ENCODE measurements around the gene USHBP1. TPM values are rescaled to one million over a fixed set of nuclear protein-coding genes. Genes with fewer than 3 reads are reported as not detected.

USHBP1 gene
- total RNA-seq, 1 experiment from 2014 or later: not detected

GRCh38 chr19:17237747-17238706 is 26.5 kb downstream of the USHBP1 start:
- intact Hi-C loops (cut with micrococcal nuclease; ENCODE audit: unreplicated experiment) (no loop called here), in situ Hi-C loops (cut with HindIII; ENCODE audit: low pct_unique_long_range_greater_than_20kb, low sequenced_read_pairs) (no loop called here)
- Histone ChIP-seq H3K36me3 (ENCODE audit: control insufficient read depth, insufficient read depth, low read length) (peaks cover 7% of the 10 kb centered on the region), H3K27me3 (ENCODE audit: control insufficient read depth, insufficient read depth, low read length) (no peaks in the 10 kb centered on the region), H3K4me1 (ENCODE audit: control insufficient read depth, insufficient read depth, low read length) (peaks cover 52% of the 10 kb centered on the region), H3K4me3 (ENCODE audit: low read depth in 2 of 2, low read length in 2 of 2) (no peak overlapping the region), H3K9me3 (ENCODE audit: control insufficient read depth, insufficient read depth, low read depth, low read length) (no peaks in the 10 kb centered on the region), H3K27ac (ENCODE audit: low read length) (peak overlapping the region; percentile 93)
- TSS peak; percentile 36 for BruUV-seq (replicated peaks)
- no peak for ATAC-seq
- POLR2A ChIA-PET: no interaction called here
- DNase-seq (ENCODE audit: low read depth, low spot score): no peak
- no peak for TF ChIP-seq CTCF (IDR thresholded peaks at IDR 0.05)
- TF ChIP-seq SIN3A (IDR thresholded peaks at IDR 0.05; ENCODE audit: borderline replicate concordance, insufficient read depth, low read depth, low read length): no peak
- no peak for TF ChIP-seq POLR2AphosphoS5 (IDR thresholded peaks at IDR 0.05; ENCODE audit: low read depth, low read length)
- TF ChIP-seq REST (IDR thresholded peaks at IDR 0.05; ENCODE audit: insufficient read depth in 1 of 2, low read depth in 2 of 2, low read length in 1 of 2): no peak
- TF ChIP-seq TCF7L2 (IDR thresholded peaks at IDR 0.05; ENCODE audit: low read depth, low read length): no peak
- CTCF ChIA-PET: interaction anchor here (0.5 kb wide), 1 partner anchor 41 kb away, joined by 3 read pairs; no protein-coding TSS in a partner anchor

- in situ Hi-C loops (cut with HindIII; ENCODE audit: low pct_unique_long_range_greater_than_20kb, low sequenced_read_pairs) (no loop called here), intact Hi-C loops (cut with micrococcal nuclease; ENCODE audit: unreplicated experiment) (no loop called here)
- no peak for DNase-seq (ENCODE audit: low read depth, low spot score)
- TF ChIP-seq TCF7L2 (IDR thresholded peaks at IDR 0.05; ENCODE audit: low read depth, low read length): peak; percentile 47; the same call in 1 of the 2 replicates
- no peak for TF ChIP-seq REST (IDR thresholded peaks at IDR 0.05; ENCODE audit: insufficient read depth in 1 of 2, low read depth in 2 of 2, low read length in 1 of 2)
- TF ChIP-seq CTCF (IDR thresholded peaks at IDR 0.05): no peak
- TF ChIP-seq POLR2AphosphoS5 (IDR thresholded peaks at IDR 0.05; ENCODE audit: low read depth, low read length): peak; percentile 13; the same call in 1 of the 2 replicates
- Histone ChIP-seq H3K4me1 (ENCODE audit: control insufficient read depth, insufficient read depth, low read length) (peaks cover 47% of the 10 kb centered on the region), H3K27ac (ENCODE audit: low read length) (peak overlapping the region; percentile 93), H3K9me3 (ENCODE audit: control insufficient read depth, insufficient read depth, low read depth, low read length) (no peaks in the 10 kb centered on the region), H3K4me3 (ENCODE audit: low read depth in 2 of 2, low read length in 2 of 2) (no peak overlapping the region), H3K27me3 (ENCODE audit: control insufficient read depth, insufficient read depth, low read length) (no peaks in the 10 kb centered on the region), H3K36me3 (ENCODE audit: control insufficient read depth, insufficient read depth, low read length) (peaks cover 7% of the 10 kb centered on the region)
- POLR2A ChIA-PET: no interaction called here
- peak; percentile 9; the same call in 1 of the 2 replicates for ATAC-seq
- BruUV-seq (replicated peaks): no TSS peak
- CTCF ChIA-PET: interaction anchor here (0.5 to 0.6 kb wide), 2 partner anchors 42 to 103 kb away, joined by 3 read pairs; no protein-coding TSS in a partner anchor
Observed at GRCh38 chr19:17236811-17237543, 27.6 kb downstream of the USHBP1 start.
